HepG2 (cell line): Measurements from ENCODE around the gene PAQR7. TPM values are rescaled to one million over a fixed set of nuclear protein-coding genes. Genes with fewer than 3 reads are reported as not detected.
A peak's percentile ranks its signal among the peaks of the same experiment; 100 is the strongest.

ENCODE experiments used
- ATAC-seq: fragments of 200-7000 bp; cut with Tn5 transposase; 3 replicates; pipeline ENCODE4 v1.9.1; 2020; ENCODE audit warnings: mild to moderate bottlenecking, moderate library complexity
- BruUV-seq: library from RNA; stranded (reverse); fragments of 400-500 nt; replicated peaks from 2 replicates; lab custom pipeline; 2021; lab: Mats Ljungman, UMichigan
- CTCF ChIA-PET: fragments of 300-600 bp; formaldehyde crosslinking; extraction: SDS; loops from one replicate; lab custom pipeline; 2021; ENCODE audit warnings: low total read pairs, inconsistent platforms, low intra/inter-chr PET ratio; lab: Yijun Ruan, JAX
- POLR2A ChIA-PET: fragments of 350-600 bp; sonication (Branson Sonifier 250); formaldehyde crosslinking; loops from one replicate; lab custom pipeline; 2020; ENCODE audit warnings: antibody characterized with exemption, inconsistent platforms; lab: Yijun Ruan, JAX
- DNase-seq: peaks from one replicate; pipeline ENCODE4 v3.0.0-alpha.2; 2015; ENCODE audit warnings: low spot score
- FAIRE-seq: peaks from 3 replicates; lab custom pipeline; 2011; peaks lifted over from hg19 to GRCh38; lab: Jason Lieb, UNC
- H2AFZ ChIP-seq: one replicate; pipeline ENCODE4 v1.6.1; 2011; ENCODE audit warnings: low read length, inconsistent platforms
- H3K27ac ChIP-seq: fragments of 300-600 bp; 3 replicates; pipeline ENCODE4 v1.8.0; 2011; ENCODE audit warnings: mixed run types, mild to moderate bottlenecking, mixed read lengths, low read length, inconsistent platforms; ENCODE audit not compliant: insufficient read depth; ENCODE audit errors: extremely low read length
- H3K27me3 ChIP-seq, 2 experiments: fragments of 200-600 bp in 1 of 2; 2 replicates in 1 of 2; 3 replicates in 1 of 2; pipeline versions ENCODE4 v1.6.0 to v1.8.0; 2011; ENCODE audit warnings: low read length in 2 of 2, mild to moderate bottlenecking in 2 of 2, moderate library complexity in 2 of 2, inconsistent platforms in 1 of 2; ENCODE audit not compliant: insufficient read depth in 2 of 2, control insufficient read depth in 1 of 2
- H3K36me3 ChIP-seq, 2 experiments: fragments of 200-600 bp in 1 of 2; replicated peaks in 1 of 2; 2 replicates in 1 of 2; 3 replicates in 1 of 2; pipeline versions ENCODE4 v1.5.1 to v1.8.0; 2011; ENCODE audit warnings: low read length in 2 of 2, inconsistent platforms in 1 of 2; ENCODE audit not compliant: insufficient read depth in 2 of 2, control insufficient read depth in 1 of 2
- H3K4me1 ChIP-seq: 2 replicates; pipeline ENCODE4 v1.5.1; 2012; ENCODE audit warnings: low read length, inconsistent platforms; ENCODE audit not compliant: insufficient read depth
- H3K4me2 ChIP-seq: 2 replicates; pipeline ENCODE4 v1.6.0; 2011; ENCODE audit warnings: low read depth, low read length, inconsistent platforms
- H3K4me3 ChIP-seq, 3 experiments: fragments of 200-600 bp in 1 of 3; sonication (generic), shearing (Covaris generic) in 1 of 3; replicated peaks in 1 of 3; 2 replicates each; pipeline ENCODE4 v1.5.1; 2011 to 2016; ENCODE audit warnings: low read length in 3 of 3, inconsistent platforms in 2 of 3, low read depth in 2 of 3, mild to moderate bottlenecking in 2 of 3, control low read depth in 1 of 3, mixed read lengths in 1 of 3; ENCODE audit not compliant: insufficient read depth in 1 of 3
- H3K79me2 ChIP-seq: one replicate; pipeline ENCODE4 v1.6.1; 2011; ENCODE audit warnings: low read length, inconsistent platforms; ENCODE audit not compliant: insufficient read depth
- H3K9ac ChIP-seq: 2 replicates; pipeline ENCODE4 v1.6.0; 2011; ENCODE audit warnings: mild to moderate bottlenecking, low read depth, low read length, inconsistent platforms; ENCODE audit not compliant: insufficient read depth
- H3K9me3 ChIP-seq: 2 replicates; pipeline ENCODE4 v1.5.1; 2012; ENCODE audit warnings: mild to moderate bottlenecking, low read length
- H4K20me1 ChIP-seq: 2 replicates; pipeline ENCODE4 v1.6.0; 2011; ENCODE audit warnings: inconsistent platforms, mild to moderate bottlenecking, low read length, moderate library complexity; ENCODE audit not compliant: insufficient read depth
- KLF13 ChIP-seq: sonication (generic); formaldehyde crosslinking; IDR thresholded peaks from 2 replicates; pipeline ENCODE4 v1.4.0; 2020; ENCODE audit warnings: mild to moderate bottlenecking, missing genetic modification reagents
- NR2F2 ChIP-seq: IDR thresholded peaks from 2 replicates; pipeline ENCODE4 v1.6.1; 2012; ENCODE audit warnings: low read depth, inconsistent platforms, borderline replicate concordance
- REXO4 ChIP-seq: sonication (generic); formaldehyde crosslinking; IDR thresholded peaks from 2 replicates; pipeline ENCODE4 v1.8.0; 2022; ENCODE audit warnings: missing genetic modification reagents, mild to moderate bottlenecking, borderline replicate concordance
- SP1 ChIP-seq, 2 experiments: fragments of 450-650 bp in 1 of 2; sonication (generic) in 1 of 2; formaldehyde crosslinking in 1 of 2; IDR thresholded peaks; 2 replicates each; pipeline versions ENCODE4 v1.4.0 to v1.6.1; 2016 to 2020; ENCODE audit warnings: missing genetic modification reagents in 1 of 2
- ZNF230 ChIP-seq: sonication (generic); formaldehyde crosslinking; IDR thresholded peaks from 2 replicates; pipeline ENCODE4 v1.4.0; 2020; ENCODE audit warnings: mild to moderate bottlenecking, missing genetic modification reagents
- ZNF34 ChIP-seq: sonication (generic); formaldehyde crosslinking; IDR thresholded peaks from 2 replicates; pipeline ENCODE4 v1.4.0; 2020; ENCODE audit warnings: mild to moderate bottlenecking, missing genetic modification reagents, borderline replicate concordance
- ZNF343 ChIP-seq: sonication (generic); formaldehyde crosslinking; IDR thresholded peaks from 2 replicates; pipeline ENCODE4 v1.4.0; 2020; ENCODE audit warnings: mild to moderate bottlenecking, missing genetic modification reagents
- ZNF792 ChIP-seq: IDR thresholded peaks from 2 replicates; pipeline ENCODE4 v1.6.1; 2016
- WGBS: methylation state at CpG from one replicate; pipeline ENCODE4 v1.1.6; 2017; ENCODE audit warnings: low lambda C conversion rate; 5-methylcytosine and 5-hydroxymethylcytosine counted together
- in situ Hi-C: cut with HindIII; loops from 2 replicates; pipeline ENCODE4 v1.10.0; 2017; ENCODE audit warnings: low pct_unique_long_range_greater_than_20kb; ENCODE audit not compliant: extremely low pct_ligation_motif_present
- intact Hi-C: fragments of 100-400 bp; cut with micrococcal nuclease; formaldehyde crosslinking; loops from one replicate; pipeline ENCODE4 v1.10.0; 2022; ENCODE audit not compliant: unreplicated experiment
- polyA plus RNA-seq, 8 experiments: library from polyadenylated mRNA; depleted of rRNA in 3 of 8; stranded (reverse) in 7 of 8; unstranded in 1 of 8; fragments of >200 nt; fragmentation: Illumina TruSeq in 4 of 8; extraction: Trizol in 4 of 8; gene quantifications; 2 replicates each; pipeline versions ENCODE4 v1.2.1 to v1.2.3, GENCODE V29; 2011 to 2016; ENCODE audit warnings: low read depth in 4 of 8, missing spikeins in 1 of 8, mixed read lengths in 1 of 8; ENCODE audit not compliant: insufficient read depth in 1 of 8
- total RNA-seq, 5 experiments: library from RNA; depleted of rRNA; stranded (reverse); fragments of >200 nt; fragmentation: Illumina TruSeq; extraction: Trizol; gene quantifications; 2 replicates each; pipeline ENCODE4 v1.2.3, GENCODE V29; 2016; ENCODE audit warnings: low read depth in 1 of 5
- TF ChIP-seq, protein P1 (sequence below): sonication (generic); formaldehyde crosslinking; IDR thresholded peaks from 2 replicates; pipeline ENCODE4; 2020; ENCODE audit warnings: missing genetic modification reagents, mild to moderate bottlenecking, borderline replicate concordance

Gene PAQR7
- total and polyA plus RNA-seq, 2 of the 13 experiments (the other 11 are each of a cell fraction or from before 2014, with no cell fraction given) = 13.2 to 16.6 TPM

DNA sequence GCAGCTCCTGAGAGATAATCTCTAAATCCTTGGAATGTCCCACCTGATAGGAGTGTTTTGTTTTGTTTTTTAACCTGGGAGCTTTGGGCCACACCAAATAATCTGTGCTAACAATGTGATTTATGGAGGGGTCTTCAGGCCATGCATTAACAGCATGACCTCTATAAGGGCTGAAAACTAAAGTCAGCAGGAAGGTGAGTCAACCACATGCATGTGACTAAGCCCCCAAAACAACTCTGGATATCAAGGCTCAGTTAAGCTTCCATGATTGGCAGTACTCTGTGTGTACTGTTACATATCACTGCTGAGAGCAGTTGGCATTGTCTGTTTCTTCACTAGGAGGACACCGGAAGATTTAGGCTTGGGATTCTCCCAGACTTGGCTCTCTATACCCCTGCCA is 27.0 kb downstream of the PAQR7 start:
- Histone ChIP-seq H3K36me3 (no peaks in the 10 kb centered on the region), H4K20me1 (no peaks in the 10 kb centered on the region), H3K27ac (no peak overlapping the region), H3K27me3 (no peaks in the 10 kb centered on the region), H3K4me2 (no peak overlapping the region), H3K4me1 (no peaks in the 10 kb centered on the region), H3K9me3 (no peaks in the 10 kb centered on the region), H3K4me3 (no peak overlapping the region), H2AFZ (peak overlapping the region; percentile 19), H3K79me2 (peaks cover 48% of the 10 kb centered on the region), H3K9ac (no peak overlapping the region)
- FAIRE-seq (no peak), ATAC-seq (no peak), DNase-seq (no peak)
- CTCF ChIA-PET = no interaction called here
- POLR2A ChIA-PET = interaction anchor here (1.1 kb wide), 1 partner anchor 149 kb away, joined by 3 read pairs; no protein-coding TSS in a partner anchor
- in situ Hi-C loops (no loop called here), intact Hi-C loops (no loop called here)
- no TSS peak for BruUV-seq
- no peak for TF ChIP-seq ZNF792 (CRISPR knock-in tag)
- TF ChIP-seq KLF13 (CRISPR knock-in tag) = no peak
- no peak for TF ChIP-seq NR2F2
- no peak for TF ChIP-seq ZNF34
- TF ChIP-seq ZNF343 (CRISPR knock-in tag) = no peak
- TF ChIP-seq, protein P1, sequence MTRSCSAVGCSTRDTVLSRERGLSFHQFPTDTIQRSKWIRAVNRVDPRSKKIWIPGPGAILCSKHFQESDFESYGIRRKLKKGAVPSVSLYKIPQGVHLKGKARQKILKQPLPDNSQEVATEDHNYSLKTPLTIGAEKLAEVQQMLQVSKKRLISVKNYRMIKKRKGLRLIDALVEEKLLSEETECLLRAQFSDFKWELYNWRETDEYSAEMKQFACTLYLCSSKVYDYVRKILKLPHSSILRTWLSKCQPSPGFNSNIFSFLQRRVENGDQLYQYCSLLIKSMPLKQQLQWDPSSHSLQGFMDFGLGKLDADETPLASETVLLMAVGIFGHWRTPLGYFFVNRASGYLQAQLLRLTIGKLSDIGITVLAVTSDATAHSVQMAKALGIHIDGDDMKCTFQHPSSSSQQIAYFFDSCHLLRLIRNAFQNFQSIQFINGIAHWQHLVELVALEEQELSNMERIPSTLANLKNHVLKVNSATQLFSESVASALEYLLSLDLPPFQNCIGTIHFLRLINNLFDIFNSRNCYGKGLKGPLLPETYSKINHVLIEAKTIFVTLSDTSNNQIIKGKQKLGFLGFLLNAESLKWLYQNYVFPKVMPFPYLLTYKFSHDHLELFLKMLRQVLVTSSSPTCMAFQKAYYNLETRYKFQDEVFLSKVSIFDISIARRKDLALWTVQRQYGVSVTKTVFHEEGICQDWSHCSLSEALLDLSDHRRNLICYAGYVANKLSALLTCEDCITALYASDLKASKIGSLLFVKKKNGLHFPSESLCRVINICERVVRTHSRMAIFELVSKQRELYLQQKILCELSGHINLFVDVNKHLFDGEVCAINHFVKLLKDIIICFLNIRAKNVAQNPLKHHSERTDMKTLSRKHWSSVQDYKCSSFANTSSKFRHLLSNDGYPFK (CRISPR knock-in tag) = no peak
- no peak for TF ChIP-seq SP1 (IDR thresholded peaks at IDR 0.05)
- no peak for TF ChIP-seq SP1 (CRISPR knock-in tag; IDR thresholded peaks at IDR 0.05)
- no peak for TF ChIP-seq ZNF230 (CRISPR knock-in tag)
- no peak for TF ChIP-seq REXO4 (CRISPR knock-in tag)
- WGBS = 86% methylated on average over 1 of the region's 1 CpG
